CD4-positive, alpha-beta T cell treated with Interleukin-12 subunit alpha and Interleukin-12 subunit beta, for 1 hour (primary cell): ENCODE data around the gene PARD3.

Source experiments
- DNase-seq: peaks from one replicate; pipeline ENCODE4 v3.0.0-alpha.2; 2020

PARD3 gene

DNA sequence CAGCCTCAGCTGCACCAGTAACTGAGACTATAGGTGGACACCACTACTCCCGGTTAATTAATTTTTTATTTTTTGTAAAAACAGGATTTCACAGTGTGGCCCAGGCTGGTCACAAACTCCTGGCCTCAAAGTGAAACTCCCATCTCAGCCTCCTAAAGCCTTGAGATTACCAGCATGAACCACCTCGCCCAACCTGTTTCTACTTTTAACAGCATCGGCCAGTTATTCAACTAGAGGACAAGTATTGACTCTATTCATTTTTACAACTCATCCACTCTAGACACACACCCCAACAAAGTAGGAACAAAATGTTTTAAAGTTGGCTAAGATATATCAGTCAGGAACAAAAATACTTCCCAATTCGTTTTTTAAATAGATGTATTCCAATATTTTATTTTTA, 334.8 kb downstream of the PARD3 start:
- no peak for DNase-seq

DNA sequence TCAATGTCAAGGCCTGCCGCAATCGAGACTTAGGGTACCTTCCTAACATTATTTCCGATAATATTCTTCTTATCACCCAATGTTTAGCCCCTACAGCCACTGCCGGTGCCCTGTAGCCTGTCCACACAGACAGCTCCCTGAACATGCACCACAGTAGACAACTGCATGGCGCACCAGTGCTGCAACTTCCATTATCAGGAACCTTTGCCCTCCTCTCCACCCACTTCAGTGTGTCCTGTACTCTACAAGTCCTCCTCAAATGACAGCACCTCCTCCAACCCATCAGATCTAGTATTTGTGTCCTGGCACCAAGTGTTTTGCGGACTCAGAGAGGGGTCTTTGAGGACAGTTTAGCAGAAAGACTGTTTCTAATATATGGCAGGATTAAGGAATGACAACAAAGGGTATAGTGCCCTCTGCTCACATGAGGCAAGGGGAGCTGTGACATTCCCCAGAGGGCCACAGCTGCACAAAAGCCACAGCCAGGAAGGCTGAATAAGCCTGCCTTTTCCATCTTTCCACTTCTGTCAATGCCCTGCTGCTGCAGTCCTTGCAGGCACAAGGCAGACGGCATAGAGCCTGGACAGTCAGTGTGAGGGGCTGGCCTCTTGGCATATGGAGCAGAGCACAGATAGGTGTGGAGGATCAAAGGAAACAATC, 335.4 kb downstream of the PARD3 start:
- no peak for DNase-seq

- DNase-seq: no peak
Observed at GRCh38 chr10:34477249-34477648, 337.8 kb downstream of the PARD3 start.

- no peak for DNase-seq
Observed at GRCh38 chr10:34476608-34477007, 338.5 kb downstream of the PARD3 start.

DNA sequence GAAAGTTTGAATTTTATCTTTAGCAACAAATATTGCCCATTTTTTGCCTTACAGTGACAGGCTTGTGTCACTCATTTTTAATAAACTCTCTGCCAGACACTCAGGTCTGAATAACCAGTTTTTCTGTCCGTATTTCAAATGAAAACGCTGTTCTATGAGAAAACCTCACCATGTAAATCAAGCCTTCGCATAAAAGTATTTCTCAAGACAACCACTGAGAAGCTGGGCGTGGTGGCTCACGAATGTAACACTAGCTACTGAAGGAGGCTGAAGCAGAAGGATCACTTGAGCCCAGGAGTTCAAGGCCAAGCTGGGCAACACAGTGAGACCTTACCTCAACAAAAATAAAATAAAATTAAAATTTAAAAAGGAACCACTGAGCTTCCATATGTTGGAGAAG, 339.3 kb downstream of the PARD3 start:
- DNase-seq: no peak

DNA sequence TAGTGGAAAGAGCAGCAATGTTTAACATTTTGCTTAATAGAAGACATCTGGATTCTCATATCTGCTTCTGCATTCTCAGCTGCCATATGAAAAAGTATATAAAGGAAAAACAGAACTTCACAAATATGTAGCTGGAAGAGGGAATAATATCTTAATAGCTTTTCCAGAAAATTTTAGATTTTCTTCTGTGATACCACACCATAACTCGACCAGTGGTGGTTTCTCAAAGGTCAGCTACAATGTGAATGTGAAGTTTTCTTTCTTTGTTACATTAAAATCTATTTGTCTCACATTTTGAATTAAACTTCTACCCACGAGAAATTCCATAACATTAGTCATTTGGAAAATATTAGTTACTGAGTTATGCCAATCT, 339.8 kb downstream of the PARD3 start:
- no peak for DNase-seq

- no peak for DNase-seq
Observed at GRCh38 chr10:34474555-34475273, 340.4 kb downstream of the PARD3 start.

- no peak for DNase-seq
Observed at GRCh38 chr10:34474009-34474376, 341.1 kb downstream of the PARD3 start.

DNA sequence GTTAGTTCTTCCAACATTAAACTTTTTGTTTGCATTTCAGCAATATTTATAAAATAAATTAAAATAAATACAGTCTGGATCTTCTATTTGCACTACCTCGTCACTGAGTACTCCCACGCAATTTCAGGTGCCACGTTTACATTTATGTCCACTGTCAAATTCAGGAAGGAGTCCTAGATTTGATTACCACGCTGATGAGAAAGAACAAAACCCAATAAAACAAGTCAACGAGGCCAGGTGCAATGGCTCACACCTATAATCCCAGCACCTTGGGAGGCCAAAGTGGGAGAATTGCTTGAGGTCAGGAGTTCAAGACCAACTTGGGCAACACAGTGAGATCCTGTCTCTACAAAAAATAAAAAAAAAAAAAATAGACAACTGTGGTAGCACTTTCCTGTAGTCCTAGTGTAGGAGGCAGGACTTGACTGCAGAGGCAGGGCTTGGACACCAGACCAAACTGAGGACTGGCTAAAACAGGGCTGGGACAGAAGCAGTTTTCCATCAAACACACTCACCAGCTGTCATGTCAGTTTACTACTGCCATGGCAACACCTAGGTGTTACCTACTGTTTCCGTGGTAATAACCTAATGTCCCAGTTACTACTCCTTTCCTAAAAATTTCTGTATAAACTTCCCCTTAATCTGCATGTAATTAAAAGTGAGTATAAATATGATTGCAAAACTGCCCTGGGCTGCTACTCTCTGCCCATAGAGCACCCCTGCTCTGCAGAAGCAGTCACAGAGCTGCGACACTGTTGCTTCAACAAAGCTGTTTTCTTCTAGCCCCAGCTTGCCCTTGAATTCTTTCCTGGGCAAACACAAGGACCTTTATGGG, 341.7 kb downstream of the PARD3 start:
- no peak for DNase-seq

- no peak for DNase-seq
Observed at GRCh38 chr10:34470307-34470706, 344.8 kb downstream of the PARD3 start.

GRCh38 chr10:34469446-34469845, 345.6 kb downstream of the PARD3 start:
- no peak for DNase-seq

DNA sequence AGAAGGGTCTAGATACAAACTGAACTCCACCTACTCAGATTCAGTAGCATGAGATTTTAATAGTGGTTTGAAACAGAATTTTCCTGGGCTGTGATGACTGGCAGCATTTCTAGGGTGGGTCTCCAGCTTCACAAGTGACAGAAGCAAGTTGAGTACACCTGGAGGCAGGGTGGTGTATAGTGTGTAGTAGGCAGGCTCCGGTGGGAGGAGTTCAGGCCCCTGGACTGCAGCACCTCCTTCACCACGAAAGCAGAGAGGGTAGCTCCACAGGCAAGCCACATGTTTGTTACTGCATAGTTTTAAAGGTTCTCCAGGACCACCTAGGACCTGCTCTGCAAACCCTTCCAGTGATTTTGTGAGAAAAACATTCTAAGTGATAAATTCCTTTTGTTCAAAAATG, 347.2 kb downstream of the PARD3 start:
- DNase-seq: no peak

- no peak for DNase-seq
Observed at GRCh38 chr10:34467364-34467763, 347.7 kb downstream of the PARD3 start.

GRCh38 chr10:34465678-34466077, 349.4 kb downstream of the PARD3 start:
- DNase-seq: no peak

- no peak for DNase-seq
Observed at GRCh38 chr10:34464591-34464990, 350.5 kb downstream of the PARD3 start.

GRCh38 chr10:34464000-34464399, 351.1 kb downstream of the PARD3 start:
- DNase-seq: no peak

- DNase-seq: no peak
Observed at GRCh38 chr10:34462993-34463392, 352.1 kb downstream of the PARD3 start.

DNA sequence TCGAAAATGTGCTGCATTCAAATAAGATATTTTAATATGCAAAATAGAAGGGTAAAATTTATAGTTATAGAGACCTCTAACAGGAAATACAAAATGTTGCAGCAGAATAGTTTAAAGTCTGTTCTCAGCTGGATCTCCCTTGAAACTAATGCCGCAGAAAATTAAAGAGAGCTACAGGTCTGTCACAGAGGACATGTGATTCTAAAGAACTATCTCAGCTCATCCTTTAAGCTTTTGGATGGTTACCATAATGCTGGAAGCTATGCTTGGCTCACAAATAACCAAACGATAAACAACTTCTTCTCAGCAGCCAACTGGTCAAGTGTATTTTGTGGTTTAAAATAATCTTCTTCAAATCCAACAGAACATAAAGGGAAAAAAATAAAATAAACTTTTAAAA, 353.0 kb downstream of the PARD3 start:
- DNase-seq: no peak

DNA sequence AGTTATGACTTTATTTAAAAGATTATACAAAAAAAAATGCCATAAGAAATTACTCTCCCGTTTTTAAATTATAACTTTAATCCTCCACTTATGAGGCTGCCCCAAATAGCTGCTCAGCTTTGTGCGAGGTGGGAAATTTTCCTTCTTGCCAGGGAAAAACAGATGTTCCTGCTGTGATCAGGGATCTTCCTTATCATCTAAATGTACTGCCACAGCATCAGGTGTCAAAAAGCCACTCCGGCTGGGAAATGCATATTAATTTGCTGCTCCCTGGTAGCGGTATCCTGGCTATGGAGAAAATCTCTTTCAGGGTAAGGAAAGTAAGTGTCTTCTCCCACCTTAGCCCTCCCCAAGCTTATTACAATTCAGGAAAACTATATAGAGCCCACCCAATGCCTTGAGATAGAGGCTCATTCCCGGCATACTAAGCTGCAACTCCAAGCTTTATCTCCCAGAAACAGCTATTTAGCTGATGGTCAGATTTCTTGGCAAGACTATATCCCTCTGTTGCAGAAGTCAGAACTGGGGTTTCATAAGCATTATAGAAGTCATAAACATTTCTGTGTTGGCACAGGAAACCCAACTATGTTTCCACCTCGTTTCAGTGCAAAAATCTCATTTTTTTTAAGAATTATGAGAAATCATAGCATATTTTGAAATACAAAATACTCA, 360.4 kb downstream of the PARD3 start:
- DNase-seq: no peak

DNA sequence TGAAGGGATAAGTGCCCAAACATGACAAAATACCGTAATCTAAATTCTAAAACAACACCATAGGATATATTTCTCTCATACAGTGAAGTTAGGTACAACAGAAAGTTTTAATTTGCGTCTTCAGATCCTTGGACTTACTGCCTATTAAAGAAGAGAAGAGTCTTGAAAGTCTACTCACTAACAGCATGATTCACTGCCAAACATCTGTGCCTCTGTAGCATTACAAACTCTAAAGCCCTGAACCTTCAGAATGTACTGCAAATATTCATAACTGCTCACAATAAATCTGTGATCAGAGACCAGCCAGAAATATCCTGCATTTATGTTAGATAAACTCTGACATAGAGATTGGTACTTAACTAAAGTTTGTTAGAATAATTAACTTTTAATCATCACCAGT, 365.3 kb downstream of the PARD3 start:
- no peak for DNase-seq

DNA sequence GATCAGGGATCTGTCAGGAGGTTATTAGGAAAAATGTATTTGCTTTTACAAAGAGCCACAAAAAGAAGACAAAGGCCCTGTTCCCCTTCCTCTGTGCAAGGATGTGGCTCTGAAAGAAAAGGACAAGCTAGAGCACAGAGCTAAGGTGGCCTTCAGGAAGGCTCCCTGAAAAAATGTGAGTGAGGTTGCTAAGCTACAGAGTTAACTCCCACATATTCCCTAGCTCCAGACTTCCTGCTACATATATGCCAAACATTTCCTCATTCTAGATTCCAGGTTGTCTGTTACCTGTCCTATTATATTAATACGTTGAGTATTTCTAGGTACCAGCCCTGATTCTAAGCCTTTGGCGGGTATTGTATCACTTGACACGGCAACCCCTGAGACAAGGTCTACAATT, 369.0 kb downstream of the PARD3 start:
- DNase-seq: no peak

GRCh38 chr10:34444223-34445183, 370.6 kb downstream of the PARD3 start:
- no peak for DNase-seq
